ENCODE data around the gene BCAS3. TPM values are rescaled to one million over a fixed set of nuclear protein-coding genes. Genes with fewer than 3 reads are reported as not detected.

BCAS3 gene
- total RNA-seq, 2 donors from 2014 or later: 44.1 to 71.5 TPM

DNA sequence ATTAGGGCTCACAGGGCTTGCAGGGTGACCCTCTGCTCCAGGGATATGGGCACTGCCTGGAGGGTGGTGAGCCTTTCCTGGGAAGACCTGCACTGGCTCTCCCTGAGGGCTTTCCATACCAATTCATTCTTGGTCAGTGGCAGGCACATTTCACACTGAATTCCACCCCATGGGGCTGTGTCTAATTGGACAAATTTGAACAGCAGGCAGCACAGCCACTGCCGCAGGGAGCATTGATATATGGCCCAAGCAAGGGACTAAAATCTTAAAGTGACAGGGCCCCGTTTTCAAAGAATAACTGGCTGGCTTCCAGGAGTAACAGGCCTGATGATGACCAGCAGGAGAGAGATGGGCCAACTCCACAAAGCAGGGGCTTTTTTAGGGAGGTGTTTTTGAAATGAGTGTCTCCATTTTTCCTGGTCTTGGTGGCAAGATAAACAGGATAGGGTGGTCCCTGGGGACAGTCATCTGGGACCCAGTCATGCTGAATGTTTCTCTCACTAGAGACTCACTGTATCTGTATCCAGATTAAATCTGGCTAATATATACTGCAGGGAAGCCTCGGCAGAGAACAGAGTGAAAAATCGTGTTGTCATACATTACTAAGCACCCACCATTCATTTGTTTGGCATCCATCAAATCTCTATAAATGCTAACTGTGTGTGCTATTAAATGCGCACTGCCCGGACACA lies 647.9 kb downstream of the BCAS3 start:
- 73 to 87% methylated on average over 5 to 6 of the region's 6 CpGs for WGBS, 2 donors
- no peak overlapping the region for H3K27ac ChIP-seq
- H3K9me3 ChIP-seq: no peaks in the 10 kb centered on the region
- intact Hi-C loops (cut with DNase I): no loop called here
- no peak overlapping the region for H3K4me3 ChIP-seq
- TF ChIP-seq POLR2A (IDR thresholded peaks at IDR 0.05): no peak
- TF ChIP-seq, protein P1, sequence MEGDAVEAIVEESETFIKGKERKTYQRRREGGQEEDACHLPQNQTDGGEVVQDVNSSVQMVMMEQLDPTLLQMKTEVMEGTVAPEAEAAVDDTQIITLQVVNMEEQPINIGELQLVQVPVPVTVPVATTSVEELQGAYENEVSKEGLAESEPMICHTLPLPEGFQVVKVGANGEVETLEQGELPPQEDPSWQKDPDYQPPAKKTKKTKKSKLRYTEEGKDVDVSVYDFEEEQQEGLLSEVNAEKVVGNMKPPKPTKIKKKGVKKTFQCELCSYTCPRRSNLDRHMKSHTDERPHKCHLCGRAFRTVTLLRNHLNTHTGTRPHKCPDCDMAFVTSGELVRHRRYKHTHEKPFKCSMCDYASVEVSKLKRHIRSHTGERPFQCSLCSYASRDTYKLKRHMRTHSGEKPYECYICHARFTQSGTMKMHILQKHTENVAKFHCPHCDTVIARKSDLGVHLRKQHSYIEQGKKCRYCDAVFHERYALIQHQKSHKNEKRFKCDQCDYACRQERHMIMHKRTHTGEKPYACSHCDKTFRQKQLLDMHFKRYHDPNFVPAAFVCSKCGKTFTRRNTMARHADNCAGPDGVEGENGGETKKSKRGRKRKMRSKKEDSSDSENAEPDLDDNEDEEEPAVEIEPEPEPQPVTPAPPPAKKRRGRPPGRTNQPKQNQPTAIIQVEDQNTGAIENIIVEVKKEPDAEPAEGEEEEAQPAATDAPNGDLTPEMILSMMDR (IDR thresholded peaks at IDR 0.05): no peak
- ATAC-seq (no peak), DNase-seq (no peak)
- H3K4me1 ChIP-seq: no peaks in the 10 kb centered on the region
- no peaks in the 10 kb centered on the region for H3K27me3 ChIP-seq
- H3K36me3 ChIP-seq (replicated peaks in 1 of 2; ENCODE audit: insufficient read depth in 1 of 2, low read depth in 2 of 2): no peaks in the 10 kb centered on the region

GRCh38 chr17:61326330-61326729 lies 648.7 kb downstream of the BCAS3 start:
- 89 to 96% methylated on average over 3 of the region's 3 CpGs for WGBS, 2 donors
- DNase-seq: no peak
- no peak for TF ChIP-seq POLR2A (IDR thresholded peaks at IDR 0.05)
- TF ChIP-seq, protein P1 (IDR thresholded peaks at IDR 0.05): no peak
- intact Hi-C loops (cut with DNase I): no loop called here
- no peaks in the 10 kb centered on the region for H3K4me1 ChIP-seq
- no peak overlapping the region for H3K27ac ChIP-seq
- H3K4me3 ChIP-seq: no peak overlapping the region
- H3K36me3 ChIP-seq (replicated peaks in 1 of 2; ENCODE audit: insufficient read depth in 1 of 2, low read depth in 2 of 2): no peaks in the 10 kb centered on the region
- ATAC-seq: no peak
- H3K27me3 ChIP-seq: no peaks in the 10 kb centered on the region
- no peaks in the 10 kb centered on the region for H3K9me3 ChIP-seq

DNA sequence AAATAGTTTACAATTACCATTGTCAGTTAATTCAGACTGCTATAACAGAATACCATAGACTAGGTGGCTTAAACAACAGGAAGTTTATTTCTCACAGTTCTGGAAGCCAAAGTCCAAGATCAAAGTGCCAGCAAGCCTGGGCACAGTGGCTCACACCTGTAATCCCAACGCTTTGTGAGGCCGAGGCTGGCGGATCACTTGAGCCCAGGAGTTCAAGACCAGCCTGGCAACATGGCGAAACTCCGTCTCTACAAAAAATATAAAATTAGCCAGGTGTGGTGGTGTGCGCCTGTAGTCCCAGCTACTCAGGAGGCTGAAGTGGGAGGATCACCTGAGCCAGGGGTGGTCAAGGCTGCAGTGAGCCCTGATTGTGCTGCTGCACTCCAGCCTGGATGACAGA lies 650.7 kb downstream of the BCAS3 start:
- no peak for TF ChIP-seq POLR2A (IDR thresholded peaks at IDR 0.05)
- TF ChIP-seq, protein P1 (IDR thresholded peaks at IDR 0.05): no peak
- DNase-seq (no peak), ATAC-seq (no peak)
- Histone ChIP-seq H3K4me3 (no peak overlapping the region), H3K27ac (no peak overlapping the region), H3K4me1 (no peaks in the 10 kb centered on the region), H3K36me3 (replicated peaks in 1 of 2; ENCODE audit: insufficient read depth in 1 of 2, low read depth in 2 of 2) (no peaks in the 10 kb centered on the region), H3K27me3 (no peaks in the 10 kb centered on the region), H3K9me3 (no peaks in the 10 kb centered on the region)
- intact Hi-C loops (cut with DNase I): no loop called here
- WGBS, 2 donors: 98 to 100% methylated on average over 5 to 6 of the region's 6 CpGs

DNA sequence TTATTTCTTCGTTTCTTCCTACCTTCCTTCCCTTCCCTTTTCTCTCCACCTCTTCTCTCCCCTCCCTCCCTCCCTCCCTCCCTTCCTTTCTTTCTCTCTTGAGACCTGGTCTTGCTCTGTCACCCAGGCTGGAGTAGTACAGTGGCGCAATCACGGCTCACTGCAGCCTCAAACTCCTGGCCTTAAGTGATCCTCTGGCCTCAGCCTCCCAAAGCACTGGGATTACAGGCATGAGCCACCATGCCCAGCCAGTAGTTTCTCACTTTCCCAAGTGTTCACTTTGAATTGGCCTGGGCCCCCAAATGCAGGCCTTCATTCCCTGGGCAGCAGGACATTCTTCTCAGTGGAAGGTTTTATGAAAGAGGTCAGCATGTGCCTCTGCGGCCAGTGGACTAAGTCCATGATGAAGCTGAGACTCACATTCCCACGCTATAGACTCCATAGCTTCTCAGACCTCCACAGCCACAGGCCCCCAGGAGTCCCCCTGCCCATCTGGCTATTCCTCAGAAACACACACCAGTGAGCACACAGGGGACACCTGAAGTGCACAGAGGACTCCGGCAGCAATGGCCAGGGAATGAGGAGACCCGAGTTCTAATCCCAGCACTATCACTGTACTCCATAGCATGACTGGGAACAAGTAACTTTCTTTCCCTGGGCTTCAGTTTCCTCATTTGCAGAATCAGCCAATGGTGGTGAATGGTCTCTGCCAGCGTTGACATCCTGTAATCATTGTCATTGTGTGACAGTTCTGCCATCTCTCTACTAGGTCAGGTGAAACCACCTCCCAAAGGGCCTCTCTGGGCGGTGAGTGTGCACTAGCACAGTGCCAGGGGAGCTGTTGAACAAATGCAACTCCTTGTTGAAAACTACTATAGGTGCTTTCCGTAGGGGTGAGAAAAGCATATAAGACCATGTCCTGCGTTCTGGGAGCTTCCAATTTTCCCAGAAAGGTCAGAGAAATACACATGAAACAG lies 652.8 kb downstream of the BCAS3 start:
- TF ChIP-seq, protein P1 (IDR thresholded peaks at IDR 0.05): no peak
- TF ChIP-seq POLR2A (IDR thresholded peaks at IDR 0.05): no peak
- ATAC-seq (no peak), DNase-seq (no peak)
- no peak overlapping the region for H3K4me3 ChIP-seq
- no peak overlapping the region for H3K27ac ChIP-seq
- intact Hi-C loops (cut with DNase I): no loop called here
- WGBS, 2 donors: 89 to 92% methylated on average over 11 of the region's 11 CpGs
- no peaks in the 10 kb centered on the region for H3K9me3 ChIP-seq
- H3K27me3 ChIP-seq: no peaks in the 10 kb centered on the region
- H3K36me3 ChIP-seq (replicated peaks in 1 of 2; ENCODE audit: insufficient read depth in 1 of 2, low read depth in 2 of 2): no peaks in the 10 kb centered on the region
- peaks cover 4% of the 10 kb centered on the region for H3K4me1 ChIP-seq

Measured in body of pancreas (tissue), 4 donors.